ENCODE measurements around the gene PITPNM3. TPM values are rescaled to one million over a fixed set of nuclear protein-coding genes. Genes with fewer than 3 reads are reported as not detected.

The PITPNM3 gene
- total RNA-seq, 2 experiments from 2014 or later, result 0.37 to 0.76 TPM

DNA sequence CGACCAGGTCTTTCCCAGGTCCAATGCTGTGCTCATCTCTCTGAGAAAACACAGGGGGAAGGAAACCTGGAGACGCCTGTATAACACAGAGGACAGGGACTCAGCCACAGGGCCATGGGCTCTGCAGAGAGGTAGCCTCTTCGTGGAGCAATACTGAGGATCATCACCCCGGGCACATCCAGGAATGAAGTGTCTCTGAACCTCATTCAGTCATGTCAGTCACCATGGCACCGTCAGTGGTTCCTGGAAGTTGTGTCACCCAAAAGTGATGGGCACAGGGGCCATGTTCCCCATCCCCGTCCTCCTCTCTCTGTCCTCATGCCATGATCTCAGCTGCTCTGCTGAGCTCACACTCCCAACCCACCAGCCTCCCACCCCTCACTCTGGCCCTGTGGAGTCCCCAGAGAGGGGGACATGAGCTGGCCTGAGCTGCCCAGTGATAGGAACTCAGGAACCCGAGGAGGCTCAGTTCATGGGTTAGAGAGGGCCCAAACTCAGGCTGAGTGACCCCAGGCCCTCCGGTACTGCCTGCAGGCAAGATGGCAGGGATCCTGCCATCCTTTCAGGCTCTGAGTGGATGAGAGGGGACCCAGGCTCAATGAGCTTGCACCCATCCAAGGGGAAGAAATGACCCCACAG, 53.4 kb downstream of the PITPNM3 start:
- Mint-ChIP-seq H3K36me3 (no peaks in the 10 kb centered on the region), H3K9me3 (ENCODE audit: low read depth) (no peaks in the 10 kb centered on the region), H3K27me3 (peaks cover 4% of the 10 kb centered on the region), H3K4me3 (no peak overlapping the region), H3K27ac (no peak overlapping the region), H3K4me1 (no peaks in the 10 kb centered on the region)
- ATAC-seq (no peak), DNase-seq (no peak)
- CTCF ChIA-PET, result no interaction called here

DNA sequence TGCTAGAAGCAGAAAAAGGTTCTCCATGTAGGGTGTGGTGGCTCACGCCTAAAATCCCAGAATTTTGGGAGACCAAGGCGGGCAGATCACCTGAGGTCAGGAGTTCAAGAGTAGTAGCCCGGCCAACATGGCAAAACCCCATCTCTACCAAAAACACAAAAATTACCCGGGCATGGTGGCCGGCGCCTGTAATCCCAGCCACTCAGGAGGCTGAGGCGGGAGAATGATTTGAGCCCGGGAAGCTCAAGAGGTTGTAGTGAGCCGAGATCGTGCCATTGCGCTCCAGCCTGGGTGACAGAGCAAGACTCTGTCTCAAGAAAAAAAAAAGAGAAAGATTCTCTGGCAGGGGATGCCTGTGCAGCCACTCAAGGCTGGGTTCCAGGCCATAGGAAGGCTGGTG, 54.2 kb downstream of the PITPNM3 start:
- no peaks in the 10 kb centered on the region for H3K9me3 Mint-ChIP-seq (ENCODE audit: low read depth)
- no peak for DNase-seq
- H3K36me3 Mint-ChIP-seq, result no peaks in the 10 kb centered on the region
- H3K27me3 Mint-ChIP-seq, result peaks cover 4% of the 10 kb centered on the region
- no peak overlapping the region for H3K27ac Mint-ChIP-seq
- H3K4me3 Mint-ChIP-seq, result no peak overlapping the region
- no peaks in the 10 kb centered on the region for H3K4me1 Mint-ChIP-seq
- no peak for ATAC-seq
- CTCF ChIA-PET, result no interaction called here

DNA sequence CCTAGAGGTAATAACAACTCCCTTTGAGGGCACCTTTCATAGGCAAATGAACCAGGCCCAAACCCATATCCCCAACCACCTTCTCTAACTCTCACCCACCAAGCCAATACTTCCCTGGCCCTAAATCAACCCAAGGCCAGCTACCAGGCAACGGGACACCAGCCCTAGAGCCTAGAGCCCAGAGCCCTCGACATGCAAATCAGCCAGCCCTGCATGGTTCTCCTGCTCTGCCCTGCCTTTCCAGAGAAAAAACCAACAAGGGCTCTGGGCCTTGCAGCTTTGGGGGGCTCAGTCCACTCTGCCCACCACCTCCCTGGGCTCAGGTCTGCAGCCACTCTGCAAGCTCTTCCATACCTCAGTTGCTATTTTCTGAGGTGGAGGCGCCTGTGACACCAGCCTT, 55.0 kb downstream of the PITPNM3 start:
- CTCF ChIA-PET, result no interaction called here
- ATAC-seq, result no peak
- Mint-ChIP-seq H3K4me1 (peaks cover 4% of the 10 kb centered on the region), H3K4me3 (no peak overlapping the region), H3K36me3 (no peaks in the 10 kb centered on the region), H3K27me3 (peaks cover 6% of the 10 kb centered on the region), H3K27ac (no peak overlapping the region), H3K9me3 (ENCODE audit: low read depth) (no peaks in the 10 kb centered on the region)
- no peak for DNase-seq

DNA sequence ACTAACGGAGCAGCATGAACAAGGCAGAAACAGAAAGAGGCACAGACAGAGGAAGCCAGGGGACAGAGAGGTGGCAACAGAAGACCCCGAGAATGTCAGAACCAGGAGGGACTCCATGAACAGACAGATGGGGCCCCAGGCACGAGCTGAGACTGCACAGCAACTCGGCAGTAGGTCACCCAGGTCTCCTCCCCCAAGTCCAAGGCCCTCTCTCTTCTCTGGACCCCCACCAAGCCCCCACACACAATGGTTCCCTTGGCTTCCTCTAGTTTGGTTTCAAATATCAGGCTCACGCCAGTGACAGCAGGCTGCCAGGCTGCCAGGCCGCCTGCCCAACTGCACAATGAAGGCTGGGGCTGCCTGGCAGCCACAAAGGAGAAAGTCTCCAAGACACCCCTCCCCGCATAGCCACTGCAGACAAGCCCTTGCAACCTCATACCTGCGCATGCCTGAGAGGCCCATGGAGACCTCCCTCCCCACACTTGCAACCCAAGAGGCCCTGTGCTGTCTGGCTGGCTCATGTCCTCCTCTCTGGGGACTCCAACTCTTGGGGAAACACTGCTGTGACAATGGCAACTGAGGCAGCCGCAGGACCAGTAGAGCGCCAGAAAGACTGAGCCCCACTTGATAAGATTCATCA, 57.3 kb downstream of the PITPNM3 start:
- ATAC-seq (no peak), DNase-seq (no peak)
- H3K36me3 Mint-ChIP-seq, result no peaks in the 10 kb centered on the region
- H3K27me3 Mint-ChIP-seq, result peaks cover 22% of the 10 kb centered on the region
- no peak overlapping the region for H3K4me3 Mint-ChIP-seq
- H3K9me3 Mint-ChIP-seq (ENCODE audit: low read depth), result no peaks in the 10 kb centered on the region
- CTCF ChIA-PET, result no interaction called here
- peaks cover 14% of the 10 kb centered on the region for H3K4me1 Mint-ChIP-seq
- no peak overlapping the region for H3K27ac Mint-ChIP-seq

DNA sequence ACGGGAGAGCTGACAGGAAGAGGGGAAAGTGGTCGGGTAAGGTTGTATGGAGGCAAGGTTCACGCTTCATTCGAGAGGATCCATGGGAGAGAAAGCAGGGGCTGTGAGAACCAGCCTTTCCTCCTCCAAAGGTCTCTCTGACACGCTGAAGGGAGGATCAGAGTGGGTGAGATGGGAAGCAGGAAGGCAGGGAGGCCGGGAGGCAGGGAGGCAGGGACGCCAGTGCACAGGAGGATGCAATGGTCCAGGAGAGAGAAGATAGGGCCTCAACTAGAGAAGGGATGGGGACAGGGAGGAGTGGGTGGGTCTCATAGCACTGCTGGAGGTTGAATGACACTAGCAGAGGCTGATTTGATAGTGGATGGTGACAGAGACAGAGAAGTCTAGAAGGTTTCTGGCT, 58.0 kb downstream of the PITPNM3 start:
- Mint-ChIP-seq H3K4me3 (no peak overlapping the region), H3K36me3 (no peaks in the 10 kb centered on the region), H3K9me3 (ENCODE audit: low read depth) (no peaks in the 10 kb centered on the region), H3K27ac (no peak overlapping the region), H3K4me1 (peaks cover 14% of the 10 kb centered on the region), H3K27me3 (peaks cover 22% of the 10 kb centered on the region)
- ATAC-seq (no peak), DNase-seq (no peak)
- CTCF ChIA-PET, result no interaction called here

DNA sequence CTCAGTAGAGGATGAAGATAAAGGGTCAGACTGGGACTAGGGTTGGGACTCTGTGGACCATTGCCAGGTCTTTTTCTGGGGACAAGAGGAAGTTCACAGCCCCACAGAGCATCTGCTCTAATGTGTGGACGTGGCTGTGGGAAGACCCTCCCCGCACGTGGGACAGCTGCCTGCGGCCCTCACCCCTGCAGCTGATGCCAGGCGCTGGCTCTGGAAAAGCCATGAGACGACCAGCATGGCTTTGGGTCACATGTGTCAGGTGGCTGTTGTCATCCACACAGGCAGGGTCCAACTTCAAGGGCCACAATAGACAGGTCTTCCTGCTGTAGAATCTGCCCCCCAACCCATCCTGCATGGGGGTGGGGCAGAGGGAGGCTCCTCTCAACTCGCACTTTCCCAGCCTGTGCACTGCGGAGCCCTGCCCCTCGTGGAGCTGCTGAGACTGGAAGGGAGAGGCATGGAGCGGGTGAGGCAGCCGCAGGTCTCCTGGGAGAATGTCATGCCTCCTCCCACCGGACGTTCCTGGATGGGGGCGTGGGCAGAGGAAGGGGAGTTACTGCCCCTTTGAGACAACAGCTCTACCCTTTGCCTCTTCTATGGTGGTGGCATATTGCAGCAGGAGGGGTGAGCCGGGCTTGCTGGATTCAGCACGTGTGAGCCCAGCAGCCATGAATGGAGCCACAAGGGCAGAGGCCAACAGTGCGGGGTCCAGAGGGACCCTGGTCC, 58.7 kb downstream of the PITPNM3 start:
- H3K4me1 Mint-ChIP-seq, result peaks cover 14% of the 10 kb centered on the region
- DNase-seq (no peak), ATAC-seq (no peak)
- no peaks in the 10 kb centered on the region for H3K9me3 Mint-ChIP-seq (ENCODE audit: low read depth)
- H3K4me3 Mint-ChIP-seq, result no peak overlapping the region
- CTCF ChIA-PET, result interaction anchor here (1.1 kb wide), 1 partner anchor 24 kb away, joined by 3 read pairs; no protein-coding TSS in a partner anchor
- H3K36me3 Mint-ChIP-seq, result no peaks in the 10 kb centered on the region
- H3K27ac Mint-ChIP-seq, result no peak overlapping the region
- H3K27me3 Mint-ChIP-seq, result peaks cover 22% of the 10 kb centered on the region

DNA sequence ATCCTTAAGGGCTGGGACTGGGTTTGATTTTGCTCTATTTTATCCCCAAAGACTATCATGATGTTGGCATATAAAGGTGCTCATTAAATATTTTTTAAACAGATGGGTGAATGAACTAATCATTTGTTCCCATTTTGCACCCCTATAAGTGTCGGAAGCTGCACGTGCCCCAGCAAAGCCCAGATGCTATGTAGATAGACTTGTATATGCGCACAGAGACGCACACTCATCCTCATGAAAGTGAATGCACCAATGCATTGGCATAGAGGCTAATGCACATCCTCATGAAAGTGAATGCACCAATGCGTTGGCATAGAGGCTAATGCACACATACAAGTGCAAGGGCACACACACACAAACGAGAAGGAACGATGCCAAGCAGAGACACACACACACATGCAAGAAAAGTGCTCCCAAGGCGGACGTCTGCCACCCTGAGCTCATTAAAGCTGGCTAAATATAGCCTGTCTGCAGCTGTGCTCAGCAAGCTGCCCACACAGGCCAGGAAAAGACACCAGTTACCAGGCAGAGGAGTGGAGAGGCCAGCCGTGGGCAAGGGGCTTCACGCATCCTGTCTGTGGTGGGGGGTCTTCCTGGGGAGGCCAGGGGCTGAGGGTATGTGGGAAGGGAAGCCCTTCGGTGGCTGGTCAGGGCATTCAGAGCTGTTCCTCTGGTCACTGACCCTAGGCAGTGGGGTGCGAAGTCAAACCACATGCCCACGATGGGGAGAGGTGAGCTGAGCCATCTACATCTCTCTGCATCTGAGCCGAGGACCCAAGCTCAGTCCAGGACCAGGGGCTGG, 59.5 kb downstream of the PITPNM3 start:
- peaks cover 14% of the 10 kb centered on the region for H3K4me1 Mint-ChIP-seq
- H3K27me3 Mint-ChIP-seq, result peaks cover 22% of the 10 kb centered on the region
- H3K4me3 Mint-ChIP-seq, result no peak overlapping the region
- DNase-seq (no peak), ATAC-seq (no peak)
- H3K9me3 Mint-ChIP-seq (ENCODE audit: low read depth), result no peaks in the 10 kb centered on the region
- CTCF ChIA-PET, result interaction anchor here (1.1 kb wide), 1 partner anchor 23 kb away, joined by 3 read pairs; no protein-coding TSS in a partner anchor
- H3K27ac Mint-ChIP-seq, result no peak overlapping the region
- H3K36me3 Mint-ChIP-seq, result no peaks in the 10 kb centered on the region

DNA sequence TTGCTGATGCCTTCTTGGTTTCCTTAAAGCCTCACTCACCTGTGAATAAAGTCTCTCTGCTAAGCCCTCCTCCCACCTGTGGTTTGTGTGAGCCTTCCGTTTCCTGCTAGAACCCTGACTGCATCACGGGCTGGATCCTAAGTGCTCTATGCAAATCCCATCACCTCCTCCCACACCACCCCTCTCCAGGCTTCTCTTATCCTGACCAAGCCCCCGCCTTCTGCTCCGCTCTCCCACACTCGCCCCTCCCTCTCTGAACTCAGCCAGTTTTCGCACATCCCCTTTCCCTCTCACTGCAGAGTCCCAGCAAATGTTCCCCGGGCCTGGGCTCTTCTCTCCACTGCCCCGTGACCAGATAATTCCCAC, 60.3 kb downstream of the PITPNM3 start:
- peaks cover 14% of the 10 kb centered on the region for H3K4me1 Mint-ChIP-seq

DNA sequence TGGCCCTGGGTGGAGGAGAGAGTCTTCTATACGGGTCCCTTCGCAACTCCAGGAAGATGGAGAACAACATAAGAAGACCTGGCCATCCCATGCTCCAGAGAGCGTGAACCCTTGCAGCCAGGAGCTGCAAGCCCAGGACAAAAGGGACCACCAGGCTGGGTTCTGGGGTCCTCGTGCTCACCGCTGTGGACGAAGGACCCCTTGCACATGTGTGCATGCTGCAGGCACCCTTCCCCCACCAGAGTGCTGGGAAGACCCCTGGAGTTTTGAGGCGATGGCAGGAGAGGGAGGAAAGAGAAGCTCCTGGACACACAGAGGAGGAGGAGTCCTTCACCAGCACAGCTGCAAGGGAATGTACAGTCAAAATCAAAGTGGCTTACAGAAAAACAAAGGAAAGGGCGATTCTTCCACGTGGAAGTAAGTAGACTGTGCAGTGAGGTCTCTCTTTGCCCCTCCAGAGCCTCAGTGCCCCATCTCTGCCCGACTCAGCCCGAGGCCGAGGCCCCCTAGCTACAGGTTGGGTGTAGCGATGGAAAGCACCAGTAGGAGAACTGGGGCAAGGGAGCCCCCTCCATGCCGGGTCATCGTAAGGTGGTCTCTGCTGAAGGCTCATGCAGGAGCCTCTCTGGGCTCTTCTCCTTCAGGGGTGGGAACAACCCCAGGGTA, 60.8 kb downstream of the PITPNM3 start:
- H3K27me3 Mint-ChIP-seq, result peaks cover 22% of the 10 kb centered on the region
- H3K9me3 Mint-ChIP-seq (ENCODE audit: low read depth), result no peaks in the 10 kb centered on the region
- DNase-seq, result no peak
- CTCF ChIA-PET, result interaction anchor here (1.4 kb wide), 1 partner anchor 23 kb away, joined by 3 read pairs; no protein-coding TSS in a partner anchor
- peaks cover 14% of the 10 kb centered on the region for H3K4me1 Mint-ChIP-seq
- no peak overlapping the region for H3K27ac Mint-ChIP-seq
- no peak overlapping the region for H3K4me3 Mint-ChIP-seq
- no peaks in the 10 kb centered on the region for H3K36me3 Mint-ChIP-seq
- ATAC-seq, result no peak

More for the DNA sequence above, 60.3 kb downstream of the PITPNM3 start:
- no peak overlapping the region for H3K27ac Mint-ChIP-seq
- no peaks in the 10 kb centered on the region for H3K36me3 Mint-ChIP-seq
- H3K9me3 Mint-ChIP-seq (ENCODE audit: low read depth), result no peaks in the 10 kb centered on the region
- CTCF ChIA-PET, result interaction anchor here (1.4 kb wide), 1 partner anchor 23 kb away, joined by 3 read pairs; no protein-coding TSS in a partner anchor
- no peak overlapping the region for H3K4me3 Mint-ChIP-seq
- peaks cover 22% of the 10 kb centered on the region for H3K27me3 Mint-ChIP-seq
- no peak for DNase-seq
- no peak for ATAC-seq

DNA sequence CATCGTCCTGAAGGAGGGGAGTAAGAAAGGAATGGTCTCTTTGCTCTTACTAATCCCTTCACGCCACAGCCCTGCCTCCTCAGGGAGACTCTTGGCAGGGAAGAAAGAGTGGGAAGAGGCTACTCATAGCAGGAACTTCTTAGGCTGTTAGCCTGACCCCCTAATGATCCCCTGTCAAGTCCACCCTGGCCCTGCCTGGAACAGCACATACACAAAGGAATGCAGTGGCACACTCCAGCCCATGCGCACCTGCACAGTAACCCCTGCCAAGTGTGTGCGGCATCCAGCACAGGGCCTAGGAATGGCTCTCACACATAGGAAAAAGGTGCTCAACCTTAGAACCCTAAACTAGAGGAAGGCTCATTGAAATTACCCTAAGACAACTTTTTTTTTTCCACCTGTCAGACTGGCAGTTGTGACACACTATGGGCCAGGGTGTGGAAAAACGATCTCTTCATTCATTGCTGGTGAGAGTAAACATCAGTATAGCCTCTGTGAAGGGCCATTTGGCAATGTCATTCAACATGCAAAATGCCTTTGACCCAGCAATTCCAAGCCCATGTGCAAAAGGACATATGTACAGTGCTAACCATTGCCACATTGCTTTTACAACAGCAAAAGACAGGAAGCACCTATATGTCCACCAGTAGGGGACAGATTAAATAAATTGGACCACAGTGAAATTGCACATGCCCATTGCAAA, 62.0 kb downstream of the PITPNM3 start:
- peaks cover 14% of the 10 kb centered on the region for H3K4me1 Mint-ChIP-seq
- ATAC-seq, result no peak
- H3K36me3 Mint-ChIP-seq, result no peaks in the 10 kb centered on the region
- CTCF ChIA-PET, result interaction anchor here (1.4 kb wide), 1 partner anchor 21 kb away, joined by 3 read pairs; no protein-coding TSS in a partner anchor
- H3K4me3 Mint-ChIP-seq, result no peak overlapping the region
- no peak overlapping the region for H3K27ac Mint-ChIP-seq
- peaks cover 22% of the 10 kb centered on the region for H3K27me3 Mint-ChIP-seq
- no peaks in the 10 kb centered on the region for H3K9me3 Mint-ChIP-seq (ENCODE audit: low read depth)
- DNase-seq, result no peak

DNA sequence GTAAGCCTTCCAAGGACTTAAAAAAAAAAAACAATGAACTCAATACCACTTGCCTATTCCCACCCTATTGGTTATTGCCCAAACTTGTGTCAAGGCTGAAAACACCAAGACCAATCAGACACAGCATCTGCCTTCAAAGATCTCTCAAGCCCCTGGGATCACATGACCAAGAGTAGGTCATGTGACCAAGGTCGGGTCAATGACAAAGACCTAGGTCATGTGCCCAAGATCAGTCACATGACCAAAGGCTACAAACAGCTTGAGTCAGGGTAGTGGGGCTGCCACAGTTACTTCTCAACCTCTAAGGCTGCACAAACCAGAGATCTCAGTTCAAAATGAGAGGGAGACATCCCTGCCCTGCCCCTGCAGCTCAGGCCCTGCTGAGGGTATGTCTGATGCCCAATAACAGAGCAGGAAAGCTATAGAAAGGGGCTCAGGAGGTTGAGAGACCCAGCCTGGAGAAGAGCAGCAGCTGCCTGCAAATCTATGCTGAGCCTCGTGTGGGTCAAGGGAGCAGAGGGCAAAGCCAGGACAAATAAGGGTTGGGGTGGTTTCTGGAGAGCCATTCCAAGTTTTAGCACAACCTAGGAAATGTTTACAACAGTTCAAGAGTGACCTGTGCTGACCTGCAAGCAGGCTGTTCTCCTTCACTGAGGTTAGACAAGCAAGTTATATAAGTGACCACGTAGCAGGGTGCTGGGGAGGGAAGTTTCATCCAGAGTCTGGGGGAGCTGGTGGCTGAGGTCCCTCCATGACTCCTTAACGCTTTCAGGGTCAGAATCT, 63.3 kb downstream of the PITPNM3 start:
- no peak overlapping the region for H3K27ac Mint-ChIP-seq
- no peaks in the 10 kb centered on the region for H3K36me3 Mint-ChIP-seq
- no peaks in the 10 kb centered on the region for H3K9me3 Mint-ChIP-seq (ENCODE audit: low read depth)
- H3K4me1 Mint-ChIP-seq, result peaks cover 14% of the 10 kb centered on the region
- ATAC-seq (no peak), DNase-seq (no peak)
- CTCF ChIA-PET, result no interaction called here
- H3K27me3 Mint-ChIP-seq, result peaks cover 18% of the 10 kb centered on the region
- H3K4me3 Mint-ChIP-seq, result no peak overlapping the region
